Muscle of leg (tissue), 11 donors: ENCODE results near the gene CCNK. TPM values are rescaled to one million over a fixed set of nuclear protein-coding genes. Genes with fewer than 3 reads are reported as not detected.

Source experiments
- DNase-seq: peaks from one replicate; pipeline ENCODE4 v3.0.0; 2013
- H3K27ac ChIP-seq: one replicate; pipeline ENCODE4 v1.5.1; 2013; ENCODE audit warnings: mild to moderate bottlenecking, low read length, control low read depth
- H3K27me3 ChIP-seq: one replicate; pipeline ENCODE4 v1.6.1; 2013; ENCODE audit warnings: low read length; ENCODE audit not compliant: control insufficient read depth, insufficient read depth
- H3K36me3 ChIP-seq: one replicate; pipeline ENCODE4 v1.6.1; 2013; ENCODE audit warnings: low read length; ENCODE audit not compliant: control insufficient read depth, insufficient read depth
- H3K4me1 ChIP-seq: one replicate; pipeline ENCODE4 v1.6.1; 2013; ENCODE audit warnings: low read length; ENCODE audit not compliant: control insufficient read depth, insufficient read depth
- H3K4me3 ChIP-seq: one replicate; pipeline ENCODE4 v1.5.1; 2013; ENCODE audit warnings: low read length, control low read depth
- H3K9me3 ChIP-seq: replicated peaks from 2 replicates; pipeline ENCODE4 v1.6.1; 2013; ENCODE audit warnings: low read depth, low read length; ENCODE audit not compliant: control insufficient read depth
- WGBS: methylation state at CpG from one replicate; pipeline ENCODE4 v1.1.5; 2013; ENCODE audit warnings: missing lambda C conversion rate; ENCODE audit not compliant: insufficient coverage; 5-methylcytosine and 5-hydroxymethylcytosine counted together
- polyA plus RNA-seq, 8 donors: library from polyadenylated mRNA; unstranded; fragments of 120-200 nt; gene quantifications; one replicate each; pipeline versions ENCODE4 v1.2.1 to v1.2.3, GENCODE V29; 2013; ENCODE audit warnings: inconsistent platforms in 1 of 8, low replicate concordance in 1 of 8; ENCODE audit not compliant: insufficient read length in 8 of 8, insufficient read depth in 1 of 8
- total RNA-seq: library from RNA; stranded (reverse); fragments of 120-200 nt; gene quantifications from one replicate; pipeline ENCODE4 v1.2.4, GENCODE V29; 2013

Gene CCNK
- total and polyA plus RNA-seq, 9 donors: 18.0 to 41.9 (median 35.1) TPM

- no peaks in the 10 kb centered on the region for H3K27me3 ChIP-seq
- no peaks in the 10 kb centered on the region for H3K9me3 ChIP-seq
- H3K4me3 ChIP-seq: no peak overlapping the region
- no peak for DNase-seq
- peaks cover 76% of the 10 kb centered on the region for H3K36me3 ChIP-seq
- 74% methylated on average over 13 of the region's 14 CpGs for WGBS
- no peaks in the 10 kb centered on the region for H3K4me1 ChIP-seq
- no peak overlapping the region for H3K27ac ChIP-seq
These were observed 21.8 kb downstream of the CCNK start for GRCh38 chr14:99502989-99503421.

- no CpG with 5 or more reads among the region's 4 CpGs for WGBS
- no peaks in the 10 kb centered on the region for H3K4me1 ChIP-seq
- DNase-seq: no peak
- no peak overlapping the region for H3K4me3 ChIP-seq
- H3K36me3 ChIP-seq: peaks cover 76% of the 10 kb centered on the region
- H3K27ac ChIP-seq: no peak overlapping the region
- no peaks in the 10 kb centered on the region for H3K9me3 ChIP-seq
- no peaks in the 10 kb centered on the region for H3K27me3 ChIP-seq
These were observed 22.7 kb downstream of the CCNK start for GRCh38 chr14:99503848-99504453.

- no peaks in the 10 kb centered on the region for H3K27me3 ChIP-seq
- WGBS: 94% methylated on average over 4 of the region's 5 CpGs
These were observed 23.9 kb downstream of the CCNK start for GRCh38 chr14:99505089-99505488.

GRCh38 chr14:99506276-99506675 is 25.1 kb downstream of the CCNK start:
- Histone ChIP-seq H3K27me3 (no peaks in the 10 kb centered on the region), H3K4me1 (peaks cover 4% of the 10 kb centered on the region), H3K27ac (no peak overlapping the region), H3K36me3 (peaks cover 87% of the 10 kb centered on the region), H3K4me3 (no peak overlapping the region), H3K9me3 (no peaks in the 10 kb centered on the region)
- no peak for DNase-seq
- 88% methylated on average over 6 of the region's 6 CpGs for WGBS

More at GRCh38 chr14:99505089-99505488, 23.9 kb downstream of the CCNK start:
- no peak for DNase-seq
- H3K27ac ChIP-seq: no peak overlapping the region
- peaks cover 85% of the 10 kb centered on the region for H3K36me3 ChIP-seq
- H3K4me3 ChIP-seq: no peak overlapping the region
- no peaks in the 10 kb centered on the region for H3K4me1 ChIP-seq
- no peaks in the 10 kb centered on the region for H3K9me3 ChIP-seq

GRCh38 chr14:99507860-99508640 is 26.8 kb downstream of the CCNK start:
- WGBS: 93% methylated on average over 9 of the region's 13 CpGs
- H3K4me1 ChIP-seq: peaks cover 9% of the 10 kb centered on the region
- H3K27ac ChIP-seq: no peak overlapping the region
- H3K36me3 ChIP-seq: peaks cover 85% of the 10 kb centered on the region
- no peak overlapping the region for H3K4me3 ChIP-seq
- DNase-seq: no peak
- no peaks in the 10 kb centered on the region for H3K27me3 ChIP-seq
- H3K9me3 ChIP-seq: no peaks in the 10 kb centered on the region

GRCh38 chr14:99508896-99509629 is 27.9 kb downstream of the CCNK start:
- Histone ChIP-seq H3K27me3 (no peaks in the 10 kb centered on the region), H3K9me3 (no peaks in the 10 kb centered on the region), H3K36me3 (peaks cover 84% of the 10 kb centered on the region), H3K4me3 (no peak overlapping the region), H3K4me1 (peaks cover 9% of the 10 kb centered on the region), H3K27ac (no peak overlapping the region)
- 75% methylated on average over 15 of the region's 23 CpGs for WGBS
- DNase-seq: no peak

GRCh38 chr14:99509871-99510555 is 28.8 kb downstream of the CCNK start:
- no peaks in the 10 kb centered on the region for H3K9me3 ChIP-seq
- no peak overlapping the region for H3K27ac ChIP-seq
- peaks cover 9% of the 10 kb centered on the region for H3K4me1 ChIP-seq
- peaks cover 77% of the 10 kb centered on the region for H3K36me3 ChIP-seq
- H3K27me3 ChIP-seq: no peaks in the 10 kb centered on the region
- no peak overlapping the region for H3K4me3 ChIP-seq
- DNase-seq: no peak
- 84% methylated on average over 18 of the region's 27 CpGs for WGBS

- WGBS: 68% methylated on average over 8 of the region's 15 CpGs
- H3K27me3 ChIP-seq: no peaks in the 10 kb centered on the region
- peaks cover 9% of the 10 kb centered on the region for H3K4me1 ChIP-seq
- peaks cover 71% of the 10 kb centered on the region for H3K36me3 ChIP-seq
- no peaks in the 10 kb centered on the region for H3K9me3 ChIP-seq
- no peak overlapping the region for H3K4me3 ChIP-seq
- DNase-seq: no peak
- no peak overlapping the region for H3K27ac ChIP-seq
These were observed 29.4 kb downstream of the CCNK start for GRCh38 chr14:99510556-99511139.

GRCh38 chr14:99511421-99512109 is 30.4 kb downstream of the CCNK start:
- 43% methylated on average over 11 of the region's 12 CpGs for WGBS
- Histone ChIP-seq H3K27ac (peak overlapping the region; percentile 53), H3K9me3 (no peaks in the 10 kb centered on the region), H3K36me3 (peaks cover 62% of the 10 kb centered on the region), H3K4me1 (peaks cover 9% of the 10 kb centered on the region), H3K4me3 (no peak overlapping the region), H3K27me3 (no peaks in the 10 kb centered on the region)
- DNase-seq: peak; percentile 66
